Mesothelial cell of epicardium (in vitro differentiated cells): Measurements from ENCODE around the gene TMBIM6. TPM values are rescaled to one million over a fixed set of nuclear protein-coding genes. Genes with fewer than 3 reads are reported as not detected.
A peak's percentile ranks its signal among the peaks of the same experiment; 100 is the strongest.

ENCODE experiments used
- DNase-seq, 2 experiments: peaks; one replicate each; pipeline ENCODE4 v3.0.0; 2021; ENCODE audit warnings: low spot score in 2 of 2; ENCODE audit not compliant: unreplicated experiment in 2 of 2
- H3K27ac Mint-ChIP-seq: 2 replicates; pipeline ENCODE4 v1.8.0; 2021; ENCODE audit warnings: mixed read lengths
- H3K27me3 Mint-ChIP-seq: 2 replicates; pipeline ENCODE4 v1.8.0; 2021; ENCODE audit warnings: low read depth, mixed read lengths
- H3K36me3 Mint-ChIP-seq: 2 replicates; pipeline ENCODE4 v1.8.0; 2021; ENCODE audit warnings: mixed read lengths
- H3K4me1 Mint-ChIP-seq: 2 replicates; pipeline ENCODE4 v1.8.0; 2021; ENCODE audit warnings: mixed read lengths
- H3K4me3 Mint-ChIP-seq: 2 replicates; pipeline ENCODE4 v1.8.0; 2021; ENCODE audit warnings: mild to moderate bottlenecking, moderate library complexity, mixed read lengths
- H3K9me3 Mint-ChIP-seq: 2 replicates; pipeline ENCODE4 v1.8.0; 2021; ENCODE audit warnings: mixed read lengths
- total RNA-seq: library from RNA; stranded (reverse); gene quantifications from 3 replicates; pipeline ENCODE4 v1.2.1, GENCODE V29; 2021
- TF ChIP-seq, protein P1 (sequence below): fragments of 200-600 bp; sonication (generic); IDR thresholded peaks from one replicate; pipeline ENCODE4 v1.5.0; 2021; ENCODE audit warnings: antibody characterized with exemption; ENCODE audit not compliant: unreplicated experiment

The TMBIM6 gene
- total RNA-seq, 1 donor from 2014 or later: 296 TPM

DNA sequence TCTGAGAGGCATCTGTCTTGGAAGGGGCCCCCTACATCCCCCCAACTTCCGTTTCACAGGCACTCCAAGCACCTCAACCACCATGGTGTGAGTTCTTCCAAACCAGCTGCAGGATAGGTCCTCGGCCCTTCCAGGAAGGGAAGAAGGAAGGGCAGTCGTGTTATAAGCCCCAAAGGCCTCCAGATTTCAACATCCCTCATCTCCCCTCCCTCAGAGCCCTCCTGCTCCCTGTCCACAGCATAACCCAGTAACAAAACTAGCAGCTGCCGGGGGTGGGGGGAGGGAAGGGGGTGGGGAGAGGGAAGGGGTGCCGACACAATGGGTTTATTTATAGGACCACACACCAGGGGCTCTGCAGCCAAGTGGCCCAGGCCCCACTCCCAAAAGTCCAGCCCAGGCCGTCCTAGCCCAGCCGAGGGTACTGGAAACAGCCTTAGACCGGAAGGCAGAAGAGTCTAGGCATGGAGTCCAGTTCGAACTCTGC lies 68.6 kb downstream of the TMBIM6 start:
- TF ChIP-seq, protein P1, sequence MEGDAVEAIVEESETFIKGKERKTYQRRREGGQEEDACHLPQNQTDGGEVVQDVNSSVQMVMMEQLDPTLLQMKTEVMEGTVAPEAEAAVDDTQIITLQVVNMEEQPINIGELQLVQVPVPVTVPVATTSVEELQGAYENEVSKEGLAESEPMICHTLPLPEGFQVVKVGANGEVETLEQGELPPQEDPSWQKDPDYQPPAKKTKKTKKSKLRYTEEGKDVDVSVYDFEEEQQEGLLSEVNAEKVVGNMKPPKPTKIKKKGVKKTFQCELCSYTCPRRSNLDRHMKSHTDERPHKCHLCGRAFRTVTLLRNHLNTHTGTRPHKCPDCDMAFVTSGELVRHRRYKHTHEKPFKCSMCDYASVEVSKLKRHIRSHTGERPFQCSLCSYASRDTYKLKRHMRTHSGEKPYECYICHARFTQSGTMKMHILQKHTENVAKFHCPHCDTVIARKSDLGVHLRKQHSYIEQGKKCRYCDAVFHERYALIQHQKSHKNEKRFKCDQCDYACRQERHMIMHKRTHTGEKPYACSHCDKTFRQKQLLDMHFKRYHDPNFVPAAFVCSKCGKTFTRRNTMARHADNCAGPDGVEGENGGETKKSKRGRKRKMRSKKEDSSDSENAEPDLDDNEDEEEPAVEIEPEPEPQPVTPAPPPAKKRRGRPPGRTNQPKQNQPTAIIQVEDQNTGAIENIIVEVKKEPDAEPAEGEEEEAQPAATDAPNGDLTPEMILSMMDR: no peak
- Mint-ChIP-seq H3K4me3 (no peak overlapping the region), H3K27ac (peak overlapping the region; percentile 91), H3K4me1 (peaks cover 27% of the 10 kb centered on the region), H3K9me3 (no peaks in the 10 kb centered on the region), H3K36me3 (peaks cover 10% of the 10 kb centered on the region), H3K27me3 (no peaks in the 10 kb centered on the region)
- no peak for DNase-seq

DNA sequence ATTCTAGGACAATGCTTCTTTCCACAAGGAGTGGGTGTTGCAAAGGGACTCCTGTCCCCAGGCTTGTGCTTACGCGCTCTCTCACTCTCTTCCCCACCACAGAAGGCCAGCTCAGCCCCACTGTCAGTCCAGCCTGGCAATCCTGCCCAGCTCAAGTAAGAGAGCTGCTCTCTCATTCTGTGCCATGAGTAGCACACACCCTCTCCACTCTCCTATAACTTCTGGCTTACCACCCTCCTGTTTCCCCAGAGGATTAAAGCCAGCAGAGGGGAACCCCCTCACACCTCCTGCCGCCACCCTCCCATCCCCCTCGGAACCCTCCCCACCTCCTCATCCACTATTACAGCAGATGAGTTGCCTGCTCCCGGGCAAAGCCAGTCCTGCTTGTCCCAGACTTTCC lies 69.8 kb downstream of the TMBIM6 start:
- peaks cover 5% of the 10 kb centered on the region for H3K36me3 Mint-ChIP-seq
- H3K27me3 Mint-ChIP-seq: no peaks in the 10 kb centered on the region
- no peaks in the 10 kb centered on the region for H3K9me3 Mint-ChIP-seq
- H3K4me3 Mint-ChIP-seq: no peak overlapping the region
- DNase-seq: no peak
- TF ChIP-seq, protein P1: no peak
- peak overlapping the region; percentile 30 for H3K27ac Mint-ChIP-seq
- peaks cover 27% of the 10 kb centered on the region for H3K4me1 Mint-ChIP-seq

DNA sequence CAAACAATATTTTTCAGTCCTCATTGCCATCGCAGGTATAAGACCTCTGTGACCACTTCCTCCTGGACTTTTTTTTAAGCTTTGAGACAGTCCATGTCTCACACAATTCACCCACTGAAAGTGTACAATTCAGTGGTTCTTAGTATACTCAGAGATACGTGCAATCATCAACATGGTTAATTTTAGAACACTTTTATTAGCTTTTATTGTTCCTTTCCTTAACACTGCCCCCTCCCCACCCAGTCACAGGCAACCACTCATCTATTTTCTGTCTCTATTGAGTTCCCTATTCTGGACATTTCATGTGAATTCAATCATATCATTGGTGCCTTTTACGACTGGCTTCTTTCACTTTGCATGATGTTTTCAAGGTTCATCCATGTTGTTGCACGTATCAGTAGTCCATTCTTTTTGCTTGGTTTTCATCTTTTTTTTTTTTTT lies 70.6 kb downstream of the TMBIM6 start:
- H3K4me1 Mint-ChIP-seq: peaks cover 27% of the 10 kb centered on the region
- no peak overlapping the region for H3K27ac Mint-ChIP-seq
- no peak overlapping the region for H3K4me3 Mint-ChIP-seq
- TF ChIP-seq, protein P1: no peak
- DNase-seq: no peak
- peaks cover 9% of the 10 kb centered on the region for H3K36me3 Mint-ChIP-seq
- H3K9me3 Mint-ChIP-seq: no peaks in the 10 kb centered on the region
- no peaks in the 10 kb centered on the region for H3K27me3 Mint-ChIP-seq

DNA sequence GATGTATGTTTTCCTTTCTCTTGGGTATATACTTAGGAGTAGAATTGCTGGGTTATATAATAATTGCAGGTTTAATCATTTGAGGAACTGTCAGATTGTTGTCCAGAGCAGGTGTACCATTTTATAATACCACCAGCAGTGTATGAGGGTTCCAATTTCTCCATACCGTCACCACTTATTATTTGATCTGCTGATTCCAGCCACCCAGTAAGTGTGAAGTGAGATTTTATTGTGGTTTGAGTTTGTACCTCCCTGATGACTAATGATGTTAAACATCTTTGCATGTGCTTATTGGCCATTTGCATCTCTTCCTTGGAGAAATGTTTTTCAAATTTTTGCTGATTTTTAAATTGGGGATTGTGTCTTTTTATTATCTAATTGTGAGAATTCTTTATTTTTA lies 71.8 kb downstream of the TMBIM6 start:
- Mint-ChIP-seq H3K4me1 (peaks cover 23% of the 10 kb centered on the region), H3K36me3 (peaks cover 12% of the 10 kb centered on the region), H3K27ac (no peak overlapping the region), H3K27me3 (no peaks in the 10 kb centered on the region), H3K4me3 (no peak overlapping the region), H3K9me3 (no peaks in the 10 kb centered on the region)
- TF ChIP-seq, protein P1: no peak
- no peak for DNase-seq

Other genes starting within 250 kb of the TMBIM6 start
- 1.8 to 2.5 TPM (median 2.3 TPM) in 3 replicates for gene KCNH3, start 202.5 kb upstream of the TMBIM6 start, total RNA-seq
- gene MCRS1, start 173.4 kb upstream of the TMBIM6 start, total RNA-seq: 65.6 to 72.4 TPM (median 68.1 TPM) in 3 replicates
- 0.29 to 0.50 TPM (median 0.40 TPM) in 3 replicates for gene FAM186B, start 135.9 kb upstream of the TMBIM6 start, total RNA-seq
- gene PRPF40B, start 118.0 kb upstream of the TMBIM6 start, total RNA-seq: 56.7 to 62.0 TPM (median 56.9 TPM) in 3 replicates
- 16.3 to 19.2 TPM (median 18.3 TPM) in 3 replicates for gene FMNL3, start 34.2 kb upstream of the TMBIM6 start, total RNA-seq
- gene NCKAP5L, start 86.9 kb downstream of the TMBIM6 start, total RNA-seq: 42.2 to 44.4 TPM (median 44.4 TPM) in 3 replicates
- 5.3 to 5.7 TPM (median 5.6 TPM) in 3 replicates for gene BCDIN3D, start 101.5 kb downstream of the TMBIM6 start, total RNA-seq
- gene FAIM2, start 162.3 kb downstream of the TMBIM6 start, total RNA-seq: 0.13 to 0.47 TPM (median 0.29 TPM) in 3 replicates
- gene AQP2, start 209.2 kb downstream of the TMBIM6 start, total RNA-seq: not detected in 3 replicates
- gene AQP5, start 220.3 kb downstream of the TMBIM6 start, total RNA-seq: 0.16 TPM in 1 of 3 replicates, not detected in the others
- gene AQP6, start 231.4 kb downstream of the TMBIM6 start, total RNA-seq: 0.11 to 0.16 TPM (median 0.11 TPM) in 3 replicates